WI38 (cell line): ENCODE measurements around the gene FPGS.

ENCODE experiments used
- H3K4me3 ChIP-seq: 2 replicates; pipeline ENCODE4 v1.5.1; 2011; ENCODE audit warnings: low read depth, mild to moderate bottlenecking, control low read depth, low read length
- CTCF ChIP-seq: IDR thresholded peaks from 2 replicates; pipeline ENCODE4 v1.5.1; 2012; ENCODE audit warnings: low read depth, mild to moderate bottlenecking, control low read depth, low read length

Gene FPGS

GRCh38 chr9:127772603-127773002, 30.1 kb upstream of the FPGS start:
- H3K4me3 ChIP-seq = no peak overlapping the region
- TF ChIP-seq CTCF = no peak

- no peak for TF ChIP-seq CTCF
- no peak overlapping the region for H3K4me3 ChIP-seq
Observed at GRCh38 chr9:127773272-127773671, 29.4 kb upstream of the FPGS start.

GRCh38 chr9:127773981-127774380, 28.7 kb upstream of the FPGS start:
- no peak overlapping the region for H3K4me3 ChIP-seq
- no peak for TF ChIP-seq CTCF

- no peak overlapping the region for H3K4me3 ChIP-seq
- TF ChIP-seq CTCF = no peak
Observed at GRCh38 chr9:127776195-127776923, 26.3 kb upstream of the FPGS start.

- TF ChIP-seq CTCF = no peak
- no peak overlapping the region for H3K4me3 ChIP-seq
Observed at GRCh38 chr9:127776924-127777289, 25.8 kb upstream of the FPGS start.

- no peak for TF ChIP-seq CTCF
- no peak overlapping the region for H3K4me3 ChIP-seq
Observed at GRCh38 chr9:127777368-127777980, 25.2 kb upstream of the FPGS start.

GRCh38 chr9:127778280-127779135, 24.2 kb upstream of the FPGS start, which contains the start of gene SH2D3C:
Gene SH2D3C (minus strand): TSS chr9:127778666. CDS start chr9:127778627, 39 bp downstream.
- no peak for TF ChIP-seq CTCF
- no peak within 1 kb of the TSS for H3K4me3 ChIP-seq
